Superior temporal gyrus (tissue), 1 donor: ENCODE measurements around the gene GPC6.
A peak's percentile ranks its signal among the peaks of the same experiment; 100 is the strongest.

ENCODE experiments used
- DNase-seq: peaks from one replicate; pipeline ENCODE4 v3.0.0-alpha.2; 2016; ENCODE audit errors: extremely low spot score

Gene GPC6

GRCh38 chr13:93268327-93269028, 41.9 kb downstream of the GPC6 start:
- DNase-seq = no peak

GRCh38 chr13:93270769-93271742, 44.4 kb downstream of the GPC6 start:
- no peak for DNase-seq

GRCh38 chr13:93279982-93280381, 53.4 kb downstream of the GPC6 start:
- no peak for DNase-seq

DNA sequence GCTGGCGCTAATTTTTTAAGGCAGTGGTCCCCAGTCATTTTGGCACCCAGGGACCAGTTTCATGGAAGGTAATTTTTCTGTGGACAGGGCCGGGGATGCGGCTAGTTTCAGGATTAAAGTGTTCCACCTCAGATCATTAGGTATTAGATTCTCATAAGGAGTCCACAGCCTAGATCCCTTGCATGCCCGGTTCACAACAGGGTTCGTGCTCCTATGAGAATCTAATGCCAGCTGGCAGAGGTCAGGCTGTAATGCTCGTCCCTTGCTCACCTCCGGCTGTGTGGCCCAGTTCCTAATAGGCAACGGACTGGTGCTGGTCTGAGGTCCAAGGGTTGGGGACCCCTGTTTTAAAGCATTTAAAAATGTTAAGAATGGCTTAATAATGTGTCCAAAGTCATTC, 54.1 kb downstream of the GPC6 start:
- DNase-seq = no peak

- no peak for DNase-seq
Observed at GRCh38 chr13:93283255-93283654, 56.6 kb downstream of the GPC6 start.

DNA sequence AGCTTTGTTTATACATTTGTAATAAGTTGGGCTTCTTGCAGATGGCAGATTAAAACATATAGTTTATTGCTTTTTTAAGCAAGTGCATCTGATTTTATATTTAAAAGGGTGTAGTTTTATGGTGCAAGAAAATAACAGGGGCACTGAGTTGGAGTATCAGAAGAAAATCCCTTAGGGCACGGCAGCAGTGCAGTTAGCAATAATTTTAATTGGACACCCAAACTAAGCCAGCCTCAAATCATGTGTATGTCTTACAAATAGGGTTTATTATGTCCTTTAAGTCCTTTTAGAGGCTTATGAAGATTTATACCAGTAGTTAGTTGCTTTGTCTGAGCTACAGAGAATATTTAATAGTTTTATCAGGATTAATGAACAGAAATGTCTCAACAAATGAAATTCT, 57.5 kb downstream of the GPC6 start:
- DNase-seq = no peak

DNA sequence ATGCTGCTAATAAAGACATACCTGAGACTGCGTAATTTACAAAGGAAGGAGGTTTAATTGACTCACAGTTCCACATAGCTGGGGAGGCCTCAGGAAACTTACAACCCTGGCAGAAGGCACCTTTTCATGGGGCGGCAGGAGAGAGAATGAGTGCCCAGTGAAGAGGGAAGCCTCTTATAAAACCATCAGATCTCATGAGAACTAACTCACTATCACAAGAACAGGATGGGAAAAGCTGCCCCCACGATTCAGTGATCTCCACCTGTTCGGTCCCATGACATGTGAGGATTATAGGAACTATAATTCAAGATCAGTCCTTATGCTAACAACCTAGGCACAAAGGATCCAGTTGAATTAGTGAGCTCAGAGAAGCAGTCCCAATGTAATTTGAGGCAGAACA, 59.4 kb downstream of the GPC6 start:
- no peak for DNase-seq

- DNase-seq = no peak
Observed at GRCh38 chr13:93289053-93289452, 62.4 kb downstream of the GPC6 start.

DNA sequence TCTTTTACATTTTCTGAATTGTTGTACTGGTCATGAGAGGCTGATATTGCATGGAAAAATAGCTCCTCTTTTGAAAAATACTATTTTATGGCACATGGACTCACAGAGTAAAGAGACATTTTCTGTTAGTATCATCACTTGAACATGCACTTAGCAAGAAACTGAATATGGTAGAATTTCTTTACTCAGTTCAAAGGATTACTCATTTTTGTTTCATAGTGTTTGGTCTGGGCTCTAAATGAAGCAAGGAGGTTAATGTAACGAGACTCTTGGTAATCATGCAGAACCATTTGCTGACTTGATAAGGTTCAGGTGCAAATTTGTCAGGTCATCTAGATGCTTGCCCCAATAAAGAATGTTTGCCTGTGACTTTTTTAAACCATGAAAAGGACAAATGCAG, 63.2 kb downstream of the GPC6 start:
- no peak for DNase-seq

- peak; percentile 43 for DNase-seq
Observed at GRCh38 chr13:93290503-93290902, 63.9 kb downstream of the GPC6 start.

- no peak for DNase-seq
Observed at GRCh38 chr13:93292366-93292765, 65.8 kb downstream of the GPC6 start.

GRCh38 chr13:93293710-93294109, 67.1 kb downstream of the GPC6 start:
- DNase-seq = no peak

- no peak for DNase-seq
Observed at GRCh38 chr13:93296584-93296983, 70.0 kb downstream of the GPC6 start.

DNA sequence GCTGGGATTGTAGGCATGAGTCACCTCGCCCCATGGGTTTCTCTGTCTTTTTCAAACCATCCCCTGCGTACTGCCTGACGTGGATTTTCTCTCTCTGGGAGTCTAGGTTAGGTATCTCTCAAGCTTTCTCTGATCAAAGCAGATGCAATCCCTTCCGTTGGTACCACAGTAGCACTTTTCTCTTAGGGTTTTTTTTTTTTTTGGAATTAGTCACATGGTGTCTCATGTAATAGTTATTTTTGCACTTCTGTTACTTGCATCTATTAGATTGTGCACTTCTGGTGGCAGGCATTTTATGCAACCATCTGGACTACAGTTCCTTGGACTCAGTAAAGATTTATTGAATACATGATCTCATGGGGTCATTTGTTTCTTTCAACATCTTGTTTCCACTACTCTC, 72.1 kb downstream of the GPC6 start:
- no peak for DNase-seq

DNA sequence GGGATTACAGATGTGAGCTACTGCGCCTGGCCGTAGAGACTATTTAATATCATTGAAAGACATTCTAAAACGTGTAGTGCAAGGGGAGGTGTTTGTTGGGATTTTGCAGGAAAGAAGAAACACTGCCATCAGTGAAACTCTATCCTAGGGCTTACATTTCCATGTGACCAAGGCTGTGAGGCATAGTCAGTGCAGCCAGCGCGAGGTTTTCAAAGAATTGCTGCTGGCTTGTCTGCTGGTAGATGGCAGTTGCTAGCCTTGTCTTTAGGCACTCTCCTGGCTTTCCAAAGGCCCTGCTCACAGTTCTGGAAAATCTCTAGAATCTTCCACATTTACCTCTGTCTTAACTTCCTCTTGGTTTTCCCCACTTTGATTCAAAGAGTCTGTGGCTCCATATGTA, 77.5 kb downstream of the GPC6 start:
- DNase-seq = no peak

DNA sequence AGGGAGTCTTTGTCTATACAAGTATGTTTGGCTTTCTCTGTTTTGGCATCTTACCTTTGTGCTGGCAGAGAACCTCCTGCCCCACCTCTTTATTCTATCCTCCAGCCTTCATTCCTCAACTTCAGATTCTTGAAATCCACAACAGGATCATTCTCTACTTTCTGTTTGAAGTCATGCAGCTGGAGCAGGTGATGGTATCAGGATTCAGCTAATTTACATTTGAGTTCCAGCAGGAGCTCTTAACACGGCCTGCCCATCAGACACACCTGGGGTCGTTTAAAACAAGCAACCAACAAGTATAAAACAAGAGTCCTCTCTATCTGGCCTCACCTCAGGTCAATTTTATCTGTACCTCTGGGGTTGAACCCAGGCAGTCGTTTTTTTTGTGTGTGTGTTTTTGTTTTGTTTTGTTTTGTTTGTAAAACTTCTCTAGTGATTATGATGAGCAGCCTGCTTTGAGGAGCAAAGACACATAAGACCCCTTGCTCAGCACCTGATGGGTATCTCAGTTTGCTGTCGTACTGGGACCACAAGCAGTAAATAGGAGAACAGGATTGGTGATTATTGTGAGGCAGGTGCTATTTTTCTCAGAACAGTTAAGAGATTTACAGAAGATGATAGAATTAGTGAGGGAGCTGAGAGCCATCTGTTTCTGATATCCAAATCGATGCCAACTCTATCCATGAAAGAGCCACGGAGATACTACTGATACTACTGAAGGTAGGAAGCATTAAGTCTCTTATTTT, 78.4 kb downstream of the GPC6 start:
- DNase-seq = no peak

- DNase-seq = no peak
Observed at GRCh38 chr13:93305886-93306285, 79.3 kb downstream of the GPC6 start.

DNA sequence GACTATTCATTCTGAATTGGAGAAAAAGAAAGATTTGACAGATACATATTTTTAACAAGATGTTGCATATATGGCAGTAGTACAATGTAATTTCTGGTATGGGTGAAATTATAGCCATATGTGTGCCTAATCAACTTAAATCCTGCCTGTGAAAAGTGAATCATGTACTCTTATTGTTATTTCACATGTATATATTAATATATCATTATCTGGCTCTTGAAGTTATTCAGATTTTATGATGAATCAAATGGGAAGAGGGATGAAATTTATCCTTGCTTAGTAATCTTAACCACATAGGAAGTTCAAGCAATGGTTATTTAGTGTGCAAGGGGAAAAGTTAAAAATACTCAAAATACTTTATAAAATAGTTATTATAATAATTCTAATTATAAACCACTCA, 80.5 kb downstream of the GPC6 start:
- no peak for DNase-seq

- DNase-seq = no peak
Observed at GRCh38 chr13:93307651-93308050, 81.0 kb downstream of the GPC6 start.

GRCh38 chr13:93309886-93310523, 83.4 kb downstream of the GPC6 start:
- DNase-seq = peak; percentile 27

GRCh38 chr13:93316841-93317240, 90.2 kb downstream of the GPC6 start:
- no peak for DNase-seq
